ENCODE results near the gene C11orf24.

DNA sequence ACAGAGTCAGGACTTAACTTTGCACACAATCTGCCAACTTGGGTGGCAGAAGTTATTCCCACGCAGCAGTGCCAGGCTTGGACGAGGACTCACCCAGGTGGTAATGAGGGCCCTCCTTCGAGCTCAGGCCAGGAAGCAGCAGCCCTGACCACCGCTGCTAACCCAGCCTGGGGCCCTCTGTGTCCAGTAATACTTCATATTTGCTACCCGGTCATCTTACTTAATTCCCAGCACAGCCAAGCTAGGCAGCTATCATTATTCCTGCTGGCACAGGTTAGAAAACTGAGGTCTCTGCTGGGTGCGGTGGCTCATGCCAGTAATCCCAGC, 25.2 kb upstream of the C11orf24 start:
- TF ChIP-seq, protein P1, sequence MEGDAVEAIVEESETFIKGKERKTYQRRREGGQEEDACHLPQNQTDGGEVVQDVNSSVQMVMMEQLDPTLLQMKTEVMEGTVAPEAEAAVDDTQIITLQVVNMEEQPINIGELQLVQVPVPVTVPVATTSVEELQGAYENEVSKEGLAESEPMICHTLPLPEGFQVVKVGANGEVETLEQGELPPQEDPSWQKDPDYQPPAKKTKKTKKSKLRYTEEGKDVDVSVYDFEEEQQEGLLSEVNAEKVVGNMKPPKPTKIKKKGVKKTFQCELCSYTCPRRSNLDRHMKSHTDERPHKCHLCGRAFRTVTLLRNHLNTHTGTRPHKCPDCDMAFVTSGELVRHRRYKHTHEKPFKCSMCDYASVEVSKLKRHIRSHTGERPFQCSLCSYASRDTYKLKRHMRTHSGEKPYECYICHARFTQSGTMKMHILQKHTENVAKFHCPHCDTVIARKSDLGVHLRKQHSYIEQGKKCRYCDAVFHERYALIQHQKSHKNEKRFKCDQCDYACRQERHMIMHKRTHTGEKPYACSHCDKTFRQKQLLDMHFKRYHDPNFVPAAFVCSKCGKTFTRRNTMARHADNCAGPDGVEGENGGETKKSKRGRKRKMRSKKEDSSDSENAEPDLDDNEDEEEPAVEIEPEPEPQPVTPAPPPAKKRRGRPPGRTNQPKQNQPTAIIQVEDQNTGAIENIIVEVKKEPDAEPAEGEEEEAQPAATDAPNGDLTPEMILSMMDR (conservative IDR thresholded peaks at IDR 0.05; ENCODE audit: low read length): no peak
- TF ChIP-seq EZH2phosphoT487 (IDR thresholded peaks at IDR 0.05; ENCODE audit: borderline replicate concordance): no peak

Data from Loucy (cell line).